HepG2 (cell line): ENCODE data around the gene MT1F. TPM values are rescaled to one million over a fixed set of nuclear protein-coding genes. Genes with fewer than 3 reads are reported as not detected.
A peak's percentile ranks its signal among the peaks of the same experiment; 100 is the strongest.

Experiments
- CREM ChIP-seq, 2 experiments: sonication (generic) in 1 of 2; formaldehyde crosslinking in 1 of 2; IDR thresholded peaks; 2 replicates each; pipeline versions ENCODE4 v1.4.0 to v1.6.1; 2016 to 2020; ENCODE audit warnings: antibody characterized with exemption in 1 of 2, mild to moderate bottlenecking in 1 of 2, missing genetic modification reagents in 1 of 2
- ERF ChIP-seq: IDR thresholded peaks from 2 replicates; pipeline ENCODE4 v1.6.1; 2018; ENCODE audit warnings: missing biosample characterization, missing genetic modification reagents
- GTF3A ChIP-seq: sonication (generic); formaldehyde crosslinking; conservative IDR thresholded peaks from 2 replicates; pipeline ENCODE4 v1.4.0; 2020; ENCODE audit warnings: mild to moderate bottlenecking, missing genetic modification reagents
- HDAC1 ChIP-seq: sonication (generic); formaldehyde crosslinking; IDR thresholded peaks from 2 replicates; pipeline ENCODE4 v1.5.1; 2020; ENCODE audit warnings: mild to moderate bottlenecking, missing genetic modification reagents
- ISX ChIP-seq: sonication (generic); formaldehyde crosslinking; conservative IDR thresholded peaks from 2 replicates; pipeline ENCODE4 v1.5.0; 2020; ENCODE audit warnings: missing genetic modification reagents
- KDM2A ChIP-seq: sonication (generic); formaldehyde crosslinking; IDR thresholded peaks from 2 replicates; pipeline ENCODE4 v1.4.0; 2020; ENCODE audit warnings: low read depth, missing genetic modification reagents, borderline replicate concordance
- MAFK ChIP-seq, 2 experiments: IDR thresholded peaks in 1 of 2; conservative IDR thresholded peaks in 1 of 2; 2 replicates each; pipeline ENCODE4 v1.6.1; 2011; ENCODE audit warnings: improper control_type of control experiment in 2 of 2, low read length in 2 of 2
- NFYB ChIP-seq: sonication (generic); formaldehyde crosslinking; IDR thresholded peaks from 2 replicates; pipeline ENCODE4 v1.4.0; 2020; ENCODE audit warnings: missing genetic modification reagents
- NR2F6 ChIP-seq, 2 experiments: IDR thresholded peaks; 2 replicates each; pipeline ENCODE4 v1.6.1; 2016; ENCODE audit warnings: antibody characterized with exemption in 1 of 2, mild to moderate bottlenecking in 1 of 2
- POGZ ChIP-seq: sonication (generic); formaldehyde crosslinking; IDR thresholded peaks from 2 replicates; pipeline ENCODE4 v1.4.0; 2020; ENCODE audit warnings: mild to moderate bottlenecking, missing genetic modification reagents
- POLR2AphosphoS5 ChIP-seq: IDR thresholded peaks from 2 replicates; pipeline ENCODE4 v1.6.1; 2012; ENCODE audit warnings: low read depth, low read length
- SAP130 ChIP-seq: IDR thresholded peaks from 2 replicates; pipeline ENCODE4 v1.6.1; 2016; ENCODE audit warnings: low read depth
- SOX13 ChIP-seq, 3 experiments: fragments of 450-650 bp in 1 of 3; sonication (generic) in 1 of 3; formaldehyde crosslinking in 1 of 3; IDR thresholded peaks in 2 of 3; conservative IDR thresholded peaks in 1 of 3; 2 replicates each; pipeline versions ENCODE4 v1.5.0 to v1.6.1; 2016 to 2020; ENCODE audit warnings: antibody characterized with exemption in 1 of 3, mild to moderate bottlenecking in 1 of 3, missing compliant biosample characterization in 1 of 3, missing genetic modification reagents in 1 of 3, moderate library complexity in 1 of 3
- SRF ChIP-seq: IDR thresholded peaks from 2 replicates; pipeline ENCODE4 v1.6.1; 2011; ENCODE audit warnings: mild to moderate bottlenecking, low read depth, low read length, moderate library complexity
- SSRP1 ChIP-seq: IDR thresholded peaks from 2 replicates; pipeline ENCODE4 v1.6.1; 2016; ENCODE audit warnings: control low read depth
- ZBTB21 ChIP-seq: sonication (generic); formaldehyde crosslinking; IDR thresholded peaks from 2 replicates; pipeline ENCODE4 v1.4.0; 2020; ENCODE audit warnings: missing genetic modification reagents
- ZFP41 ChIP-seq: sonication (generic); formaldehyde crosslinking; IDR thresholded peaks from 2 replicates; pipeline ENCODE4 v1.4.0; 2020; ENCODE audit warnings: mild to moderate bottlenecking, missing genetic modification reagents, borderline replicate concordance
- ZKSCAN8 ChIP-seq: IDR thresholded peaks from 2 replicates; pipeline ENCODE4 v1.6.1; 2016; ENCODE audit warnings: borderline replicate concordance, missing genetic modification reagents, missing compliant biosample characterization
- ZMYM3 ChIP-seq: sonication (generic); formaldehyde crosslinking; IDR thresholded peaks from 2 replicates; pipeline ENCODE4 v1.5.1; 2020; ENCODE audit warnings: mild to moderate bottlenecking, missing genetic modification reagents
- ZNF101 ChIP-seq: sonication (generic); formaldehyde crosslinking; IDR thresholded peaks from 2 replicates; pipeline ENCODE4 v1.4.0; 2020; ENCODE audit warnings: mild to moderate bottlenecking, low read depth, missing genetic modification reagents, borderline replicate concordance
- ZNF253 ChIP-seq: sonication (generic); formaldehyde crosslinking; IDR thresholded peaks from 2 replicates; pipeline ENCODE4 v1.8.0; 2022; ENCODE audit warnings: mild to moderate bottlenecking, missing genetic modification reagents, borderline replicate concordance
- ZNF337 ChIP-seq: sonication (generic); formaldehyde crosslinking; IDR thresholded peaks from 2 replicates; pipeline ENCODE4 v1.5.1; 2020; ENCODE audit warnings: missing genetic modification reagents, low read depth, mild to moderate bottlenecking, borderline replicate concordance
- ZNF446 ChIP-seq: sonication (generic); formaldehyde crosslinking; IDR thresholded peaks from 2 replicates; pipeline ENCODE4 v1.5.0; 2020; ENCODE audit warnings: mild to moderate bottlenecking, missing genetic modification reagents
- ZNF788 ChIP-seq: sonication (generic); formaldehyde crosslinking; IDR thresholded peaks from 2 replicates; pipeline ENCODE4 v1.5.0; 2020; ENCODE audit warnings: mild to moderate bottlenecking, missing genetic modification reagents, borderline replicate concordance
- polyA plus RNA-seq, 8 experiments: library from polyadenylated mRNA; depleted of rRNA in 3 of 8; stranded (reverse) in 7 of 8; unstranded in 1 of 8; fragments of >200 nt; fragmentation: Illumina TruSeq in 4 of 8; extraction: Trizol in 4 of 8; gene quantifications; 2 replicates each; pipeline versions ENCODE4 v1.2.1 to v1.2.3, GENCODE V29; 2011 to 2016; ENCODE audit warnings: low read depth in 4 of 8, missing spikeins in 1 of 8, mixed read lengths in 1 of 8; ENCODE audit not compliant: insufficient read depth in 1 of 8
- total RNA-seq, 5 experiments: library from RNA; depleted of rRNA; stranded (reverse); fragments of >200 nt; fragmentation: Illumina TruSeq; extraction: Trizol; gene quantifications; 2 replicates each; pipeline ENCODE4 v1.2.3, GENCODE V29; 2016; ENCODE audit warnings: low read depth in 1 of 5
- TF ChIP-seq, protein P1 (sequence below): IDR thresholded peaks from 2 replicates; pipeline ENCODE4 v1.6.1; 2012; ENCODE audit warnings: low read length, improper control_type of control experiment
- TF ChIP-seq, protein P2 (sequence below): IDR thresholded peaks from 2 replicates; pipeline ENCODE4 v1.6.1; 2016; ENCODE audit warnings: low read depth

The MT1F gene
- total and polyA plus RNA-seq, 2 of the 13 experiments (the other 11 are each of a cell fraction or from before 2014, with no cell fraction given), result 1.9 to 169 TPM

DNA sequence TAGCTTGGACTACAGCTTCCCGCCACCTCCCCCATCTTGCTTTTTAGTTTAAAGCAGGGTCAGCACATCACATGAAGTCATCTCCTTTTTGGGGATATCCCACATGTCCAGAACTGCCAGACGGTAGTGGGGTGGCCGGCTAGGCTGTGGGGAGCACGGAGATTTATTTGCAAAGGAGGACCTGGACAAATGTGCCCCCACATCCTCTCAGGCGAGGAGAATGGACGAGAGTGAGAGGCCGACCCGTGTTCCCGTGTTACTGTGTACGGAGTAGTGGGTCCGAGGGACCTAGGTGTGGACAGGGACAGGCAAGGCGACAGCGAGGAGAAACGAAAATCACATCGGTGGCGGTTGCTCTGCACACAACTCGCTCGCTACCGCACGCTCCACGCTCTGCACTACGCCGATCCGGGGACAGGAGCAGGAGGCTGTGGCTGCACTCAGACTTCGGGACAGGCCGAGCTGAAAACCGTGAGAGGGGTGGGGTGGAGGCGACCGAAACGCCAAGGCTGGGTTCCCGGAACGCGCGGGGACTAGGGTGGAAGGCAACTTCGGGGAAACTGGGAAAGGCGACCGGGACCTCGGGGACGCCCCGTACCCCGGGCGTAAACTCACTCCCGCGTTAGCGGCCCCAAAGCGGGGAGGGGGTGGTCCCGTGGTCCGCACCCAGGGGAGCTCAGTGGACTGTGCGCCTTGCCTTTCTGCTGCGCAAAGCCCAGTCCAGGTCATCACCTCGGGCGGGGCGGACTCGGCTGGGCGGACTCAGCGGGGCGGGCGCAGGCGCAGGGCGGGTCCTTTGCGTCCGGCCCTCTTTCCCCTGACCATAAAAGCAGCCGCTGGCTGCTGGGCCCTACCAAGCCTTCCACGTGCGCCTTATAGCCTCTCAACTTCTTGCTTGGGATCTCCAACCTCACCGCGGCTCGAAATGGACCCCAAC is 19.7 kb upstream of the MT1F start, which contains the start of gene MT1A (continued):
- TF ChIP-seq ZNF101 (CRISPR knock-in tag) (no peak), HDAC1 (CRISPR knock-in tag) (peak; percentile 26; the same call in 1 of the 2 replicates), ZNF788 (CRISPR knock-in tag) (no peak; the same call in 1 of the 2 replicates), MAFK (conservative IDR thresholded peaks at IDR 0.05 in 1 of 2, IDR thresholded peaks at IDR 0.05 in 1 of 2; ENCODE audit: low read length in 2 of 2) (no peak), NFYB (CRISPR knock-in tag) (no peak), ZMYM3 (no peak), ZKSCAN8 (CRISPR knock-in tag) (no peak), ZNF446 (CRISPR knock-in tag) (no peak), ERF (CRISPR knock-in tag) (peak; percentile 50; the same call in 1 of the 2 replicates), ISX (CRISPR knock-in tag) (no peak), SSRP1 (CRISPR knock-in tag) (no peak), NR2F6 (IDR thresholded peaks at IDR 0.05) (no peak), NR2F6 (CRISPR knock-in tag; IDR thresholded peaks at IDR 0.05) (peak; percentile 77), POGZ (CRISPR knock-in tag) (peak; percentile 57; the same call in 1 of the 2 replicates), ZBTB21 (no peak), KDM2A (CRISPR knock-in tag) (peak; percentile 58; the same call in 1 of the 2 replicates), ZNF253 (no peak), SAP130 (CRISPR knock-in tag) (peak; percentile 35; the same call in 1 of the 2 replicates), POLR2AphosphoS5 (no peak), SRF (no peak), SOX13 (IDR thresholded peaks at IDR 0.05) (no peak), SOX13 (CRISPR knock-in tag; conservative IDR thresholded peaks at IDR 0.05 in 1 of 2, IDR thresholded peaks at IDR 0.05 in 1 of 2) (no peak), GTF3A (CRISPR knock-in tag) (0 out of 2 replicates have a peak, but pooled peaks have one; percentile 36), ZFP41 (CRISPR knock-in tag) (no peak), CREM (IDR thresholded peaks at IDR 0.05) (no peak), CREM (CRISPR knock-in tag; IDR thresholded peaks at IDR 0.05) (no peak), ZNF337 (no peak)
- TF ChIP-seq, protein P1, sequence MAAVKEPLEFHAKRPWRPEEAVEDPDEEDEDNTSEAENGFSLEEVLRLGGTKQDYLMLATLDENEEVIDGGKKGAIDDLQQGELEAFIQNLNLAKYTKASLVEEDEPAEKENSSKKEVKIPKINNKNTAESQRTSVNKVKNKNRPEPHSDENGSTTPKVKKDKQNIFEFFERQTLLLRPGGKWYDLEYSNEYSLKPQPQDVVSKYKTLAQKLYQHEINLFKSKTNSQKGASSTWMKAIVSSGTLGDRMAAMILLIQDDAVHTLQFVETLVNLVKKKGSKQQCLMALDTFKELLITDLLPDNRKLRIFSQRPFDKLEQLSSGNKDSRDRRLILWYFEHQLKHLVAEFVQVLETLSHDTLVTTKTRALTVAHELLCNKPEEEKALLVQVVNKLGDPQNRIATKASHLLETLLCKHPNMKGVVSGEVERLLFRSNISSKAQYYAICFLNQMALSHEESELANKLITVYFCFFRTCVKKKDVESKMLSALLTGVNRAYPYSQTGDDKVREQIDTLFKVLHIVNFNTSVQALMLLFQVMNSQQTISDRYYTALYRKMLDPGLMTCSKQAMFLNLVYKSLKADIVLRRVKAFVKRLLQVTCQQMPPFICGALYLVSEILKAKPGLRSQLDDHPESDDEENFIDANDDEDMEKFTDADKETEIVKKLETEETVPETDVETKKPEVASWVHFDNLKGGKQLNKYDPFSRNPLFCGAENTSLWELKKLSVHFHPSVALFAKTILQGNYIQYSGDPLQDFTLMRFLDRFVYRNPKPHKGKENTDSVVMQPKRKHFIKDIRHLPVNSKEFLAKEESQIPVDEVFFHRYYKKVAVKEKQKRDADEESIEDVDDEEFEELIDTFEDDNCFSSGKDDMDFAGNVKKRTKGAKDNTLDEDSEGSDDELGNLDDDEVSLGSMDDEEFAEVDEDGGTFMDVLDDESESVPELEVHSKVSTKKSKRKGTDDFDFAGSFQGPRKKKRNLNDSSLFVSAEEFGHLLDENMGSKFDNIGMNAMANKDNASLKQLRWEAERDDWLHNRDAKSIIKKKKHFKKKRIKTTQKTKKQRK, result no peak
- TF ChIP-seq, protein P2, sequence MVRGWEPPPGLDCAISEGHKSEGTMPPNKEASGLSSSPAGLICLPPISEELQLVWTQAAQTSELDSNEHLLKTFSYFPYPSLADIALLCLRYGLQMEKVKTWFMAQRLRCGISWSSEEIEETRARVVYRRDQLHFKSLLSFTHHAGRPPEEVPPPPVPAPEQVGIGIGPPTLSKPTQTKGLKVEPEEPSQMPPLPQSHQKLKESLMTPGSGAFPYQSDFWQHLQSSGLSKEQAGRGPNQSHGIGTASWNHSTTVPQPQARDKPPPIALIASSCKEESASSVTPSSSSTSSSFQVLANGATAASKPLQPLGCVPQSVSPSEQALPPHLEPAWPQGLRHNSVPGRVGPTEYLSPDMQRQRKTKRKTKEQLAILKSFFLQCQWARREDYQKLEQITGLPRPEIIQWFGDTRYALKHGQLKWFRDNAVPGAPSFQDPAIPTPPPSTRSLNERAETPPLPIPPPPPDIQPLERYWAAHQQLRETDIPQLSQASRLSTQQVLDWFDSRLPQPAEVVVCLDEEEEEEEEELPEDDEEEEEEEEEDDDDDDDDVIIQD (CRISPR knock-in tag), result no peak
